Measurements from ENCODE around the gene ARFGEF3. TPM values are rescaled to one million over a fixed set of nuclear protein-coding genes. Genes with fewer than 3 reads are reported as not detected.

Gene ARFGEF3
- total and polyA plus RNA-seq, 2 donors (not counting 1 experiment from before 2014, with no cell fraction given): not detected

GRCh38 chr6:138203315-138203714 is 41.6 kb downstream of the ARFGEF3 start:
- Histone ChIP-seq H3K4me1 (ENCODE audit: control insufficient read depth in 2 of 2, insufficient read depth in 2 of 2, low read length in 2 of 2) (no peaks in the 10 kb centered on the region), H3K4me2 (replicated peaks; ENCODE audit: low read depth, low read length, poor library complexity, severe bottlenecking) (no peak overlapping the region), H3K4me3 (ENCODE audit: control extremely low read depth in 1 of 5, extremely low read depth in 1 of 5, insufficient read depth in 1 of 5, low read depth in 2 of 5, low read length in 4 of 5) (no peak overlapping the region), H3K79me2 (ENCODE audit: control insufficient read depth, insufficient read depth, low read length) (no peaks in the 10 kb centered on the region), H2AFZ (ENCODE audit: insufficient read depth, low read depth, low read length, poor library complexity, severe bottlenecking) (no peak overlapping the region), H3K9ac (ENCODE audit: low read length) (no peak overlapping the region), H3K27me3 (replicated peaks in 1 of 4; ENCODE audit: control extremely low read depth in 1 of 4, control insufficient read depth in 3 of 4, insufficient read depth in 4 of 4, low read length in 3 of 4) (peaks cover 0 to 8% (median 0%) of the 10 kb centered on the region in 4 experiments), H3K9me3 (ENCODE audit: control extremely low read depth in 1 of 3, control insufficient read depth in 2 of 3, insufficient read depth in 1 of 3, low read length in 2 of 3) (no peaks in the 10 kb centered on the region), H3K36me3 (replicated peaks in 1 of 2; ENCODE audit: control extremely low read depth in 1 of 2, control insufficient read depth in 1 of 2, extremely low read depth in 1 of 2, insufficient read depth in 2 of 2, low read length in 1 of 2) (no peaks in the 10 kb centered on the region), H3K27ac (ENCODE audit: low read length in 2 of 2) (no peak overlapping the region), H4K20me1 (ENCODE audit: control insufficient read depth, insufficient read depth, low read length, poor library complexity, severe bottlenecking) (no peaks in the 10 kb centered on the region)
- ChIA-PET CTCF (no interaction called here), POLR2A (no interaction called here)
- WGBS (ENCODE audit: insufficient coverage): 86% methylated on average over 1 of the region's 2 CpGs
- DNase-seq (no peak), ATAC-seq (ENCODE audit: low read depth) (no peak)
- intact Hi-C loops (cut with micrococcal nuclease): no loop called here
- no peaks in the 10 kb centered on the region for H3K9me3 Mint-ChIP-seq (ENCODE audit: insufficient read depth)
- no peaks in the 10 kb centered on the region for H3K4me1 Mint-ChIP-seq
- H3K27me3 Mint-ChIP-seq: peaks cover 29% of the 10 kb centered on the region
- H3K27ac Mint-ChIP-seq: no peak overlapping the region
- no peak for TF ChIP-seq EZH2 (IDR thresholded peaks at IDR 0.05; ENCODE audit: borderline replicate concordance, insufficient read depth, low read depth, low read length, poor library complexity, severe bottlenecking)
- no peak for TF ChIP-seq CTCF (IDR thresholded peaks at IDR 0.05)
- no peak overlapping the region for H3K4me3 Mint-ChIP-seq

GRCh38 chr6:138204303-138204702 is 42.6 kb downstream of the ARFGEF3 start:
- H3K4me3 ChIP-seq (ENCODE audit: control extremely low read depth in 1 of 5, extremely low read depth in 1 of 5, insufficient read depth in 1 of 5, low read depth in 2 of 5, low read length in 4 of 5): no peak overlapping the region
- ATAC-seq (ENCODE audit: low read depth) (no peak), DNase-seq (no peak)
- H3K27ac ChIP-seq (ENCODE audit: low read length in 2 of 2): no peak overlapping the region
- no peaks in the 10 kb centered on the region for H3K9me3 ChIP-seq (ENCODE audit: control extremely low read depth in 1 of 3, control insufficient read depth in 2 of 3, insufficient read depth in 1 of 3, low read length in 2 of 3)
- no peaks in the 10 kb centered on the region for H3K36me3 ChIP-seq (replicated peaks in 1 of 2; ENCODE audit: control extremely low read depth in 1 of 2, control insufficient read depth in 1 of 2, extremely low read depth in 1 of 2, insufficient read depth in 2 of 2, low read length in 1 of 2)
- H4K20me1 ChIP-seq (ENCODE audit: control insufficient read depth, insufficient read depth, low read length, poor library complexity, severe bottlenecking): no peaks in the 10 kb centered on the region
- H3K27me3 ChIP-seq (replicated peaks in 1 of 4; ENCODE audit: control extremely low read depth in 1 of 4, control insufficient read depth in 3 of 4, insufficient read depth in 4 of 4, low read length in 3 of 4): peaks cover 0 to 8% (median 0%) of the 10 kb centered on the region in 4 experiments
- H3K9me3 Mint-ChIP-seq (ENCODE audit: insufficient read depth): no peaks in the 10 kb centered on the region
- H2AFZ ChIP-seq (ENCODE audit: insufficient read depth, low read depth, low read length, poor library complexity, severe bottlenecking): no peak overlapping the region
- no peaks in the 10 kb centered on the region for H3K4me1 ChIP-seq (ENCODE audit: control insufficient read depth in 2 of 2, insufficient read depth in 2 of 2, low read length in 2 of 2)
- TF ChIP-seq CTCF (IDR thresholded peaks at IDR 0.05) (no peak), EZH2 (IDR thresholded peaks at IDR 0.05; ENCODE audit: borderline replicate concordance, insufficient read depth, low read depth, low read length, poor library complexity, severe bottlenecking) (no peak)
- peaks cover 30% of the 10 kb centered on the region for H3K27me3 Mint-ChIP-seq
- ChIA-PET CTCF (no interaction called here), POLR2A (no interaction called here)
- H3K4me1 Mint-ChIP-seq: no peaks in the 10 kb centered on the region
- H3K4me3 Mint-ChIP-seq: no peak overlapping the region
- no peaks in the 10 kb centered on the region for H3K79me2 ChIP-seq (ENCODE audit: control insufficient read depth, insufficient read depth, low read length)
- no peak overlapping the region for H3K4me2 ChIP-seq (replicated peaks; ENCODE audit: low read depth, low read length, poor library complexity, severe bottlenecking)
- H3K27ac Mint-ChIP-seq: no peak overlapping the region
- no peak overlapping the region for H3K9ac ChIP-seq (ENCODE audit: low read length)
- intact Hi-C loops (cut with micrococcal nuclease): no loop called here
